Testis (tissue), 2 donors: ENCODE measurements around the gene SP140.

Source experiments
- POLR2A ChIP-seq: fragments of 450-650 bp; IDR thresholded peaks from one replicate; pipeline ENCODE4 v1.6.1; 2017; ENCODE audit warnings: antibody characterized with exemption, mild to moderate bottlenecking, moderate library complexity
- TF ChIP-seq, protein P1 (sequence below), 3 experiments: fragments of 450-650 bp in 2 of 3; fragments of 200-600 bp in 1 of 3; sonication (generic) in 1 of 3; IDR thresholded peaks; one replicate each; pipeline ENCODE4 v1.5.1; 2016 to 2019; ENCODE audit warnings: antibody characterized with exemption in 3 of 3, mild to moderate bottlenecking in 2 of 3, moderate library complexity in 1 of 3

DNA sequence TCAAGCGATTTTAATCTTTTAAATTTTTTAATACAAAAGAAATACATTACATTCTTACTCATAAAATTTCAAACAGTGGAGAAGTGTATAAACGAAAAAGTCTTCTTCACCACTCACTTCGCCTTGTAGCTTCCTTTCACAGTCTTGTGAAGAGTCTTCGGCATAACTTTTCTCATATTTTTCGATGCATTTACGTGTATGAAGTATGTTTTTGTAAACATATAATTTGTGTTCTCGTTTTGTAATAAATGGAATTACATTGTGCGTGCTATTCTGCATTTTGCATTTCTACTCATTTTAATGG lies 102.6 kb downstream of the SP140 start:
- TF ChIP-seq, protein P1, sequence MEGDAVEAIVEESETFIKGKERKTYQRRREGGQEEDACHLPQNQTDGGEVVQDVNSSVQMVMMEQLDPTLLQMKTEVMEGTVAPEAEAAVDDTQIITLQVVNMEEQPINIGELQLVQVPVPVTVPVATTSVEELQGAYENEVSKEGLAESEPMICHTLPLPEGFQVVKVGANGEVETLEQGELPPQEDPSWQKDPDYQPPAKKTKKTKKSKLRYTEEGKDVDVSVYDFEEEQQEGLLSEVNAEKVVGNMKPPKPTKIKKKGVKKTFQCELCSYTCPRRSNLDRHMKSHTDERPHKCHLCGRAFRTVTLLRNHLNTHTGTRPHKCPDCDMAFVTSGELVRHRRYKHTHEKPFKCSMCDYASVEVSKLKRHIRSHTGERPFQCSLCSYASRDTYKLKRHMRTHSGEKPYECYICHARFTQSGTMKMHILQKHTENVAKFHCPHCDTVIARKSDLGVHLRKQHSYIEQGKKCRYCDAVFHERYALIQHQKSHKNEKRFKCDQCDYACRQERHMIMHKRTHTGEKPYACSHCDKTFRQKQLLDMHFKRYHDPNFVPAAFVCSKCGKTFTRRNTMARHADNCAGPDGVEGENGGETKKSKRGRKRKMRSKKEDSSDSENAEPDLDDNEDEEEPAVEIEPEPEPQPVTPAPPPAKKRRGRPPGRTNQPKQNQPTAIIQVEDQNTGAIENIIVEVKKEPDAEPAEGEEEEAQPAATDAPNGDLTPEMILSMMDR (IDR thresholded peaks at IDR 0.05) = no peak
- no peak for TF ChIP-seq POLR2A
